ENCODE data around the gene CD82. TPM values are rescaled to one million over a fixed set of nuclear protein-coding genes. Genes with fewer than 3 reads are reported as not detected.

CD82 gene
- total and polyA plus RNA-seq, 2 of the 8 experiments (the other 6 are each of a cell fraction or from before 2014, with no cell fraction given) = 7.9 to 10.3 TPM

DNA sequence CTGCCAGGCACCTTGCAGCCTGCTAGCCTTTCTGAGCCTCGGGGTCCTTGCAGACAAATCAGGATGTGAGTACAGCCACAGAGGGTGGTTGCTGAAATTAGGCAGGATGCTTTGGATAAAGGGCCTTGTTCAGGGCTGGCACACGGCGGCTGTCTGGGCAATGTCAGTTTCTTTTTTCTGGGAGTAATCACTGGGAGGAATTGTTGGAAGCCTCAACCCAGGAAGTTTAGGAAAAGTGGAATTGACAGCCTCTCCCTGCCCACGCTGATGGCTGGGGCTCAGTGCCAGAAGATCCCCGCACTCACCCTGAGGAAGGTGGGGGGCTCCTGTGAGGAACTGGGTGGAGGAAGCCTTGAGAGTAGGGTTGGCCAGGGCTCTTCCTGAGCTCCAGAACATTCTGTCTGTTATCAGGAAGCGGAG, 37.4 kb downstream of the CD82 start (continued):
- TF ChIP-seq, protein P1, sequence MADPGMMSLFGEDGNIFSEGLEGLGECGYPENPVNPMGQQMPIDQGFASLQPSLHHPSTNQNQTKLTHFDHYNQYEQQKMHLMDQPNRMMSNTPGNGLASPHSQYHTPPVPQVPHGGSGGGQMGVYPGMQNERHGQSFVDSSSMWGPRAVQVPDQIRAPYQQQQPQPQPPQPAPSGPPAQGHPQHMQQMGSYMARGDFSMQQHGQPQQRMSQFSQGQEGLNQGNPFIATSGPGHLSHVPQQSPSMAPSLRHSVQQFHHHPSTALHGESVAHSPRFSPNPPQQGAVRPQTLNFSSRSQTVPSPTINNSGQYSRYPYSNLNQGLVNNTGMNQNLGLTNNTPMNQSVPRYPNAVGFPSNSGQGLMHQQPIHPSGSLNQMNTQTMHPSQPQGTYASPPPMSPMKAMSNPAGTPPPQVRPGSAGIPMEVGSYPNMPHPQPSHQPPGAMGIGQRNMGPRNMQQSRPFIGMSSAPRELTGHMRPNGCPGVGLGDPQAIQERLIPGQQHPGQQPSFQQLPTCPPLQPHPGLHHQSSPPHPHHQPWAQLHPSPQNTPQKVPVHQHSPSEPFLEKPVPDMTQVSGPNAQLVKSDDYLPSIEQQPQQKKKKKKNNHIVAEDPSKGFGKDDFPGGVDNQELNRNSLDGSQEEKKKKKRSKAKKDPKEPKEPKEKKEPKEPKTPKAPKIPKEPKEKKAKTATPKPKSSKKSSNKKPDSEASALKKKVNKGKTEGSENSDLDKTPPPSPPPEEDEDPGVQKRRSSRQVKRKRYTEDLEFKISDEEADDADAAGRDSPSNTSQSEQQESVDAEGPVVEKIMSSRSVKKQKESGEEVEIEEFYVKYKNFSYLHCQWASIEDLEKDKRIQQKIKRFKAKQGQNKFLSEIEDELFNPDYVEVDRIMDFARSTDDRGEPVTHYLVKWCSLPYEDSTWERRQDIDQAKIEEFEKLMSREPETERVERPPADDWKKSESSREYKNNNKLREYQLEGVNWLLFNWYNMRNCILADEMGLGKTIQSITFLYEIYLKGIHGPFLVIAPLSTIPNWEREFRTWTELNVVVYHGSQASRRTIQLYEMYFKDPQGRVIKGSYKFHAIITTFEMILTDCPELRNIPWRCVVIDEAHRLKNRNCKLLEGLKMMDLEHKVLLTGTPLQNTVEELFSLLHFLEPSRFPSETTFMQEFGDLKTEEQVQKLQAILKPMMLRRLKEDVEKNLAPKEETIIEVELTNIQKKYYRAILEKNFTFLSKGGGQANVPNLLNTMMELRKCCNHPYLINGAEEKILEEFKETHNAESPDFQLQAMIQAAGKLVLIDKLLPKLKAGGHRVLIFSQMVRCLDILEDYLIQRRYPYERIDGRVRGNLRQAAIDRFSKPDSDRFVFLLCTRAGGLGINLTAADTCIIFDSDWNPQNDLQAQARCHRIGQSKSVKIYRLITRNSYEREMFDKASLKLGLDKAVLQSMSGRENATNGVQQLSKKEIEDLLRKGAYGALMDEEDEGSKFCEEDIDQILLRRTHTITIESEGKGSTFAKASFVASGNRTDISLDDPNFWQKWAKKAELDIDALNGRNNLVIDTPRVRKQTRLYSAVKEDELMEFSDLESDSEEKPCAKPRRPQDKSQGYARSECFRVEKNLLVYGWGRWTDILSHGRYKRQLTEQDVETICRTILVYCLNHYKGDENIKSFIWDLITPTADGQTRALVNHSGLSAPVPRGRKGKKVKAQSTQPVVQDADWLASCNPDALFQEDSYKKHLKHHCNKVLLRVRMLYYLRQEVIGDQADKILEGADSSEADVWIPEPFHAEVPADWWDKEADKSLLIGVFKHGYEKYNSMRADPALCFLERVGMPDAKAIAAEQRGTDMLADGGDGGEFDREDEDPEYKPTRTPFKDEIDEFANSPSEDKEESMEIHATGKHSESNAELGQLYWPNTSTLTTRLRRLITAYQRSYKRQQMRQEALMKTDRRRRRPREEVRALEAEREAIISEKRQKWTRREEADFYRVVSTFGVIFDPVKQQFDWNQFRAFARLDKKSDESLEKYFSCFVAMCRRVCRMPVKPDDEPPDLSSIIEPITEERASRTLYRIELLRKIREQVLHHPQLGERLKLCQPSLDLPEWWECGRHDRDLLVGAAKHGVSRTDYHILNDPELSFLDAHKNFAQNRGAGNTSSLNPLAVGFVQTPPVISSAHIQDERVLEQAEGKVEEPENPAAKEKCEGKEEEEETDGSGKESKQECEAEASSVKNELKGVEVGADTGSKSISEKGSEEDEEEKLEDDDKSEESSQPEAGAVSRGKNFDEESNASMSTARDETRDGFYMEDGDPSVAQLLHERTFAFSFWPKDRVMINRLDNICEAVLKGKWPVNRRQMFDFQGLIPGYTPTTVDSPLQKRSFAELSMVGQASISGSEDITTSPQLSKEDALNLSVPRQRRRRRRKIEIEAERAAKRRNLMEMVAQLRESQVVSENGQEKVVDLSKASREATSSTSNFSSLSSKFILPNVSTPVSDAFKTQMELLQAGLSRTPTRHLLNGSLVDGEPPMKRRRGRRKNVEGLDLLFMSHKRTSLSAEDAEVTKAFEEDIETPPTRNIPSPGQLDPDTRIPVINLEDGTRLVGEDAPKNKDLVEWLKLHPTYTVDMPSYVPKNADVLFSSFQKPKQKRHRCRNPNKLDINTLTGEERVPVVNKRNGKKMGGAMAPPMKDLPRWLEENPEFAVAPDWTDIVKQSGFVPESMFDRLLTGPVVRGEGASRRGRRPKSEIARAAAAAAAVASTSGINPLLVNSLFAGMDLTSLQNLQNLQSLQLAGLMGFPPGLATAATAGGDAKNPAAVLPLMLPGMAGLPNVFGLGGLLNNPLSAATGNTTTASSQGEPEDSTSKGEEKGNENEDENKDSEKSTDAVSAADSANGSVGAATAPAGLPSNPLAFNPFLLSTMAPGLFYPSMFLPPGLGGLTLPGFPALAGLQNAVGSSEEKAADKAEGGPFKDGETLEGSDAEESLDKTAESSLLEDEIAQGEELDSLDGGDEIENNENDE (IDR thresholded peaks at IDR 0.05; ENCODE audit: insufficient replicate concordance, low read length) = no peak
- no peak for TF ChIP-seq SIRT6 (IDR thresholded peaks at IDR 0.05; ENCODE audit: low read length)
- TF ChIP-seq SAP30 (IDR thresholded peaks at IDR 0.05; ENCODE audit: insufficient read depth, insufficient replicate concordance, low read length) = no peak
- TF ChIP-seq GABPA (IDR thresholded peaks at IDR 0.05; ENCODE audit: borderline replicate concordance, insufficient read depth, low read length) = no peak
- TF ChIP-seq EGR1 (IDR thresholded peaks at IDR 0.05; ENCODE audit: borderline replicate concordance, low read depth, low read length) = no peak
- no peak for TF ChIP-seq TEAD4 (IDR thresholded peaks at IDR 0.05; ENCODE audit: low read depth, low read length)
- no peak for TF ChIP-seq ATF2 (IDR thresholded peaks at IDR 0.05; ENCODE audit: low read length)
